T1000 (cell line): ENCODE data around the gene KMT2D.
"Not testable (repeated sequence)": the region's sequence is repeated elsewhere in the genome, so short reads cannot be mapped to it uniquely, and the experiment has no call there.

ENCODE experiments used
- DNase-seq: peaks from one replicate; lab custom pipeline; 2025; ENCODE audit warnings: mixed read lengths; lab: John Stamatoyannopoulos, UW

The KMT2D gene

DNA sequence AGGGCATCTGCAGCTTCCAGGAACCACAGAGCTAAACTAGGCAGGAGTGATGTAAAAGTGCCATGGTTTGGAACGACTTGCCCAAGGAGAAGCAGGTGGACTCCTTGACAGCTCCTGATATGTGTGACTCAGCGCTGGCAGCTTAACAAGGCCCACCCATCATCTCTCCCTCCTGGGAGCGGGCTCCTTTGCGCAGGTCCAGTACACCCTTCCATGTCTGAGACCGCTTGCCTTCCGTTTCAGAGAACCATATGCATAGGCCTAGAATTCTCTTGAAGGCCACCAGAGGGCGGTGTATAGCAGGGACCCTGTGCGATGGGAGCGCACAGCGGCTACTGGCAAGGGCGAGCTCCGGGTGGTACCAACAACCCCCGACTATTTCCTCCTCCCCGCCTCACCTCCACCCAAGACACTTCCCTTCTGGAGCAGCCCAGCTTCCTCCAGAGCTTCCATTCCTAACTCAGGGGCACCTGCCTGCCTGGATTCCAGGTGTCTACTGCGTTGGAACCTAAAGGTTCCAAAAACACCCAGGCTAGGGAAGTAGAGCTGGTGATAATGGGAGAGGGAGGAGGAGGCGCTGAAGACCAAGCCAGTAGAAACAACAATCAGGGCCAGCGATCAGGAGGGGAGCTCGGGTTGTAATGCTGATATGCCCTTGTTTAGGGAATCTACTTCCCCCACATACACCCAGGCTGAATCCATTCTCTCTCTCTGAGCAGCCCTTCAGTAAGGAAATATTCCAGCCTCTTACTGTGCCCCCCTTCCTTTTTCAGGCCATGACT is 27.7 kb upstream of the KMT2D start:
- peak; percentile 84 for DNase-seq

GRCh38 chr12:49086116-49086515 is 25.5 kb upstream of the KMT2D start:
- no peak for DNase-seq

DNA sequence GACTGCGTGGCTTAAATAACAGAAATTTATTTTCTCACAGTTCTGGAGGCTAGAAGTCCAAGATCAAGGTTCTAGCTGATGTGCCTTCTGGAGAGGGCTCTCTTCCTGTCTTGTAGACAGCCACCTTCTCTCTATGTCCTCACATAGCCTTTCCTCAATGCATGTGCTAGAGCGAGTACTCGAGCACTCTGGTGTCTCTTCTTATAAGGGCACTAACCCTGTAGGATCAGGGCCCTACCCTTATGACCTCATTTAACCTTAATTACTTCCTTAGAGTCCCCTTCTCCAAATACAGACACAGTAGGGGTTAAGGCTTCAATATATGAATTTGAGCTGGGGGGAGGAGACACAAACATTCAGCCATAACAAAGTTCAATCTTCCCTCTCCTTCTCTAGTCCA is 23.8 kb upstream of the KMT2D start:
- DNase-seq = no peak

- no peak for DNase-seq
Observed at GRCh38 chr12:49079793-49080192, 19.2 kb upstream of the KMT2D start.

GRCh38 chr12:49070971-49071370 is 10.4 kb upstream of the KMT2D start:
- no peak for DNase-seq

DNA sequence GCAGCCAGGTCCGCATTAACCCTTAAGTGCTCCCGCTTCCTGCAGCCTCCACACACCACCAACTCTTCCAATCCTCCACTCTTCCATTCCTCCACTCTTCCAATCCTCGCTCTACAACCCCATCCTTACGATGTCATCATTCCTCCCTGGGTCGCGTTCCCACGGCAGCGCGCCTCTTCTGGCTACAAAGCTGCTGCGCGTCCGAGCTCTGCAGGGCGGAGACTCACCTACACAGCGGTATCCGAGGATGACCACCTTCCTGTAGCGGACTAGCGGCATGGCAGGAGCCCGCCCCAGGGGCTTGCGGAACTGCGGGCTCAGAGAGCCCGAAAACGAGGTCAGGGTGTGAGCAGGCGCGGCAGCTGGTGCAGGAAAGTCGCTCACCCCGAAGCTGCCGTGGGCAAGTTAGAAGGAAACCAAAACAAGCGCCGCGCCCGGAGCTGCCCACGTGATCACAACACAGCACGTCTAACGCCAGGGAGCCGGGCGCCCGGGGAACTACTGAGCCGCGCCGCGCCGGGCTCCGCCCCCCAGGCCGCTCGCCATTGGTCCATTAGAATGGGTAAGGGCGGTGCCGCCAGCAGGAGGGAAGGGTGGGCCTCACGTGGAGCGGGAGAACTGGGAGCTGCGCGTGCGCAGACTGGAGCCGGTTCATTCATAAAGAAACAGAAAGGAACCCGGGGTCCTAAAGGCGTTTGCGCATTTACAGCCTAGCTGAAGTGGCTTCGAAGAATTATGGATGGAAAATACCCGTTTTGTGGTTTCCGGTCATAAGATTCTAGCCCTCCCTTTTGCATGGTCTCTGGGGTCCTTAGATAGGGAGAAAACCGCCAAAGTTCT is 9.1 kb upstream of the KMT2D start, which contains the start of gene RHEBL1:
RHEBL1 (minus strand) TSS at position 473 of the 840 bp plus-strand sequence; CDS start at position 279, 194 bp downstream.
- peak; percentile 98 for DNase-seq

- no peak for DNase-seq
Observed at GRCh38 chr12:49068879-49069506, 8.4 kb upstream of the KMT2D start.

- DNase-seq = no peak
Observed at GRCh38 chr12:49066120-49066519, 5.5 kb upstream of the KMT2D start.

DNA sequence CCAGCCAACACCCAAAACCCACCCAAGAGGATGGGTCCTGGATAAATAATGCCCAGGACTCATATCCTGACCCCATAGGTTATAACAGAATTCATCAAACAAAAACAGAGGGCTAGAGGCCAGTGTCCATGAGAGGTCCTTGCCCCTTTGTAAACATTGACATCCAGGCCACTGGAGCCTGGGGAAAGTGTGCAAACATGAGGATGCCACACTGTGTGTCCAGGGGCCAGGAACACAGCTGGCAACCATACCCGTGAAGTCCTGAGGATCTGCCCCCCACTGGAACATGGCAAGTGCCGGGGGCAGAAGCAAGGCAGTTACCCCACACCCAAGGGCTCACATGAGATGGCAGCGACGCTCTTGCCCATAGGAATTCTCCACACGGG is 4.2 kb upstream of the KMT2D start:
- no peak for DNase-seq

DNA sequence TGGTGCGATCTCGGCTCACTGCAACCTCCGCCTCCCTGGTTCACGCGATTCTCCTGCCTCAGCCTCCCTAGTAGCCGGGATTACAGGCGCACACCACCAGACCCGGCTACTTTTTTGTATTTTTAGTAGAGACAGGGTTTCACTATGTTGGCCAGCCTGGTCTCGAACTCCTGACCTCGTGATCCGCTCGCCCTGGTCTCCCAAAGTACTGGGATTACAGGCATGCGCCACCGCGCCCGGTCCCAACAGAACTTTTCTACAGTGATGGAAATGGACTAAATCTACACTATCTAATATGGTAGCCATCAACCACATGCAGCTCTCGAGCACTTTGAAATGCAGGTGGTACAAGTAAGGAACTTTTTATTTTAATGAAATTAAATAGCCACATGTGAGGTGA is 1.3 kb upstream of the KMT2D start:
- DNase-seq = not testable (repeated sequence)

GRCh38 chr12:49061157-49061650 is 610 bp upstream of the KMT2D start:
- DNase-seq = no peak

DNA sequence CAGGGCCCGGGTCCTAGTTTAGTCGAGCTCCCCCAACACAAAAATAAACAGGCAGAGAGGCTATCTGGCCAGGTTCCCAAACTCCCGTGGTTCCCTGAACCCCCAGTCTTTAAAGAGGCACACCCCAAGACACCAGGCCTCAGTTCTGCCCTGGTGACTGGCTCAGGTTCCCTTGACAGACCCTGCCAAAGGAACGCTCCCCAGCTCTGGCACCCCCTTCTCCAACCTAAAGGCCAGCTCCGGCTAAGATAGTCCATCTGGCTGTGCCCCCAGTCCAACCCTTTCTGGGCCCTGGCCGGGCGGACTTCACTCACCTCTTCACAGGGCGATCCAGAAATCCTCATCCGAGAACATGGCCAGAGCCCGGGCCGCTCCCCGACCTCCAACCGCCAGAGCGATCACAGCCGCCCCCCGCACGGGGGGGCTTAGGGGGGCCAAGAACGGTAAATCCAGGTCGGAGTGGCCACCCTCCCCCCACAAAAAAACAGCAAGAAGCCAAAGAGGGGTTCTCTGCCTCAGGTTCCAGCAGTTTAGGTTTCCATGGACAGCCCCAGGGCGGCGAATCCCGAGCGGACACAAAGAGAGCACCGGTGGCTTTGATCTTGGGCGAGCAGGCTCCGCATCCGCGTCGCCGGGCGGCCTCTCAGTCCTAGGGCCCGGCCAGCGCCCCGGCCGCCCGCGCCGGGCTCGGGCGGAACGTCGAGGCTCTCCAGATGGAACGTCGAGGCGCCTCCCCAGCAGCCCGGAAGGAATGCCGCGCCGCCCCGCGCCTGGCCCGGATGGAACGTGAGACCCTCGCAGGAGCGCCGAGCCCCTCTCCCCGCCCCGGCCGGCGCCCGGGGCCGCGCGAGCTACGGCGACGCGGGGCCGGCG is 1.1 kb downstream of the KMT2D start:
- DNase-seq = no peak

DNA sequence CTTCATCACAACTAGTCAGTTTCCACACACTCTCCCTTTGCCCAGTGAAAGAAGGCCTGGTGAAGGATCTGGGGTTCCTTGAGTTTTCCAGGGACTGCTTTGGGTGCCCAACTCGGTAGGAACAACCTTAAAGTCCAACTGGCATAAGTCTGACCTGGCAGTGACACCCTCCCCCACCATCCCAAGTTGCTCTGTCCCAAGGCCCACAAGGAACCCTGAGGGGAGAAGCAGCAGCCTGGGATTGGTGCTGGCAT is 1.6 kb downstream of the KMT2D start:
- DNase-seq = no peak

DNA sequence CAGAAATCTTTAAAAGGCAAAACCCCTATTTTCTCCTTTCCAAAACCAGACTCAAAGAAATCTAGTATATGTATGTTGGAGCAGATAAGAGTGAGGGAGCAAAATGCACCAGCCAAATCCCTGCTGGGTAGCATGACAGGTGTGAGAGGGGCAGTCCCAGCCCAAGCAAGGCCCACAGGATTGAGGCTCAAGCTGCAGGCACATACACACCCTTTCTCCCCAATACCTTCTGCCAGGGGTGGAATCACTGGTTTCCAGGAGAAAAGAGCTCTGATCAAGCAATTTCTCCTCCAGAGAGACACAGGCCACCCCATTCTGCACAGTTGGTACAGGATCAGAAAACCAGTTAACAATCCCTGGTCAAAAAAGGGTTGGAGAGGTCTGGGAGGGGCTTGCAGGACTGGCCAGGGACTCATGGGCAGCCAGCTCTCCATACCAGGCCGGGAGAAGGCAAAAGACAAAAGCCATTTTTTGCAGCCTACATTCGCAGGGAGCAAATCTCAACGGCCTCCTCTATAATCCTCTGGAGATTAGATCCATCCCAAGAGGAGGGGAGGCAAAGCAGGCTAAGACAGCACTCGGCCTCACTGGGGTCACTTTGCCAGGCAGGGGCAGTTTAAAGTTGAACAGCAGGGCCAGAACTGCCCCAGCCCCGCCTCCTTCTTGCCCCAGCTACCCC is 2.1 kb downstream of the KMT2D start:
- no peak for DNase-seq

GRCh38 chr12:49057888-49058287 is 2.7 kb downstream of the KMT2D start:
- no peak for DNase-seq

- DNase-seq = no peak
Observed at GRCh38 chr12:49055978-49056754, 4.4 kb downstream of the KMT2D start.

GRCh38 chr12:49055092-49055491 is 5.5 kb downstream of the KMT2D start:
- no peak for DNase-seq

DNA sequence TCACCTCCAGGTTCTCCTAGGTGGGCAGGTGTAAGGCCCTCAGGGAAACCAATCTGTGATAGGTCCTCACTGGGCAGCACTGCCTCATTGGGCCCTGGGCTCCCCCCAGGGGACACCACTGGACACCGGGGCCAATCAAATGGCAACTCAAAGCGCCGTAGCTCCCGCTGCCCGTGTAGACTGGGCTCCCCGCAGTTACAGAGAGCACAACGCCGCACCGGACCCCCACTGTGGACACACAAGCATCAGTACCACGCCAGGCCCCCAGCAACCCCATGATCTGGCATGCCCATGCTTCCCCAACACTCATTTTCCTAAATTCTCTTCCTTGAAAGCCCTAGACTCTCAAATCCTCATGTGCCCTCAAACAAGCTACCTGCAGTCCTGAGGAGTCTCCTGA is 6.1 kb downstream of the KMT2D start:
- DNase-seq = no peak

- no peak for DNase-seq
Observed at GRCh38 chr12:49054096-49054495, 6.5 kb downstream of the KMT2D start.

DNA sequence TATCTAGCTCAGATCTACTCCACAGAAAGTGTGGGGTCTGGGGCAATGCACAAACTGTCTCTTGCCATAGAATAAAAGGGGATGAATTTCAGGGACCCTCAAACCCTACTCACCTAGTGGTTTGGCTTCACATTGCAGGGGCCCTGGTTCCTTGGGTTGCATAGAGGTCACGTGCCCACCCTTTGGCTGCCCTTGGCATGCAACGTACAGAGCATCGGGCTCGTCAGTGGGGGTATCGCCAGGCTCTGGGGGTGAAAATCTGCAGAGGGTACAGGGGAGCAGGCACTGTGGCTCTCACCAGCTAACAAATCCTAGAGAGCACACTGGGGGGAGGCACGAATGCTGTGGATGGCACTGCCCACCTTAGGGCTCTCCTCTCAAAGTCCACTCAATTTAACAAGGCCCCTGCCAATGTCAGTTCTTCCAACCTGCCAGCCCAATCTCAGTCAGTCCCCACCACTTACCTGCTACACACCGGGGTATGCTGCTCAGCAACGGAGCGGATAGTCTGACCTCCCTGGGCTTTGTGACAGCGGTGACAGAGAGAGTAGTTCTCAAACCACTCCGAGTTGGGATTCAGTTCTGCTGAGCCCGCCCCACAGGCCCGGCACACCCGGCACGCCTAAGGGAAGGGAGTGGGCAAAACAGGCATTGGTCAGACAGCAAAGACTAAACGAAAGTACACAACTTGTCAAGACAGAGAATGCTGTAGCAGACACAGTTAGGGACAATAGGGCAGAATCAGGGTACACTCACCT is 8.0 kb downstream of the KMT2D start:
- no peak for DNase-seq
